ENCODE results near the gene ARPC5L. TPM values are rescaled to one million over a fixed set of nuclear protein-coding genes. Genes with fewer than 3 reads are reported as not detected.

ARPC5L gene
- total and polyA plus RNA-seq, 2 of the 13 experiments (the other 11 are each of a cell fraction or from before 2014, with no cell fraction given) = 29.9 to 33.8 TPM

GRCh38 chr9:124868511-124869465 lies 6.9 kb downstream of the ARPC5L start (continued):
- TF ChIP-seq ZNF564 (CRISPR knock-in tag; IDR thresholded peaks at IDR 0.05) = no peak
- 0 out of 2 replicates have a peak, but pooled peaks have one; percentile 15 for TF ChIP-seq ZNF205 (CRISPR knock-in tag; IDR thresholded peaks at IDR 0.05)
- TF ChIP-seq ATF6 (CRISPR knock-in tag; conservative IDR thresholded peaks at IDR 0.05) = no peak
- peak; percentile 42; the same call in 1 of the 2 replicates for TF ChIP-seq EED (CRISPR knock-in tag; IDR thresholded peaks at IDR 0.05)
- no peak for TF ChIP-seq KDM6A (CRISPR knock-in tag; IDR thresholded peaks at IDR 0.05; ENCODE audit: low read depth)
- TF ChIP-seq JUND (CRISPR knock-in tag; IDR thresholded peaks at IDR 0.05) = no peak
- TF ChIP-seq ZNF530 (CRISPR knock-in tag; IDR thresholded peaks at IDR 0.05; ENCODE audit: low read depth) = no peak
- TF ChIP-seq, protein P1, sequence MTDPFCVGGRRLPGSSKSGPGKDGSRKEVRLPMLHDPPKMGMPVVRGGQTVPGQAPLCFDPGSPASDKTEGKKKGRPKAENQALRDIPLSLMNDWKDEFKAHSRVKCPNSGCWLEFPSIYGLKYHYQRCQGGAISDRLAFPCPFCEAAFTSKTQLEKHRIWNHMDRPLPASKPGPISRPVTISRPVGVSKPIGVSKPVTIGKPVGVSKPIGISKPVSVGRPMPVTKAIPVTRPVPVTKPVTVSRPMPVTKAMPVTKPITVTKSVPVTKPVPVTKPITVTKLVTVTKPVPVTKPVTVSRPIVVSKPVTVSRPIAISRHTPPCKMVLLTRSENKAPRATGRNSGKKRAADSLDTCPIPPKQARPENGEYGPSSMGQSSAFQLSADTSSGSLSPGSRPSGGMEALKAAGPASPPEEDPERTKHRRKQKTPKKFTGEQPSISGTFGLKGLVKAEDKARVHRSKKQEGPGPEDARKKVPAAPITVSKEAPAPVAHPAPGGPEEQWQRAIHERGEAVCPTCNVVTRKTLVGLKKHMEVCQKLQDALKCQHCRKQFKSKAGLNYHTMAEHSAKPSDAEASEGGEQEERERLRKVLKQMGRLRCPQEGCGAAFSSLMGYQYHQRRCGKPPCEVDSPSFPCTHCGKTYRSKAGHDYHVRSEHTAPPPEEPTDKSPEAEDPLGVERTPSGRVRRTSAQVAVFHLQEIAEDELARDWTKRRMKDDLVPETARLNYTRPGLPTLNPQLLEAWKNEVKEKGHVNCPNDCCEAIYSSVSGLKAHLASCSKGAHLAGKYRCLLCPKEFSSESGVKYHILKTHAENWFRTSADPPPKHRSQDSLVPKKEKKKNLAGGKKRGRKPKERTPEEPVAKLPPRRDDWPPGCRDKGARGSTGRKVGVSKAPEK (CRISPR knock-in tag; IDR thresholded peaks at IDR 0.05; ENCODE audit: borderline replicate concordance) = no peak
- 0 out of 2 replicates have a peak, but pooled peaks have one; percentile 44 for TF ChIP-seq RXRA (CRISPR knock-in tag; IDR thresholded peaks at IDR 0.05)
- 0 out of 2 replicates have a peak, but pooled peaks have one; percentile 32 for TF ChIP-seq NCOA2 (CRISPR knock-in tag; IDR thresholded peaks at IDR 0.05)
- no peak for TF ChIP-seq TOPORS (CRISPR knock-in tag; IDR thresholded peaks at IDR 0.05)
- TF ChIP-seq ZIK1 (CRISPR knock-in tag; IDR thresholded peaks at IDR 0.05; ENCODE audit: borderline replicate concordance, low read depth) = no peak
- TF ChIP-seq PHF5A (CRISPR knock-in tag; IDR thresholded peaks at IDR 0.05; ENCODE audit: low read depth, unreplicated experiment) = no peak
- TF ChIP-seq ZFP36 (IDR thresholded peaks at IDR 0.05; ENCODE audit: borderline replicate concordance, low read depth, low read length, partially characterized antibody) = no peak
- peak; percentile 11; the same call in 1 of the 2 replicates for TF ChIP-seq BORCS8-MEF2B (CRISPR knock-in tag; IDR thresholded peaks at IDR 0.05)
- no peak; the same call in 1 of the 2 replicates for TF ChIP-seq XBP1 (CRISPR knock-in tag; IDR thresholded peaks at IDR 0.05)
- no peak for TF ChIP-seq RBM22 (optimal IDR thresholded peaks at IDR 0.05; ENCODE audit: low read length)
- no peak for TF ChIP-seq ZNF879 (CRISPR knock-in tag; IDR thresholded peaks at IDR 0.05)
- TF ChIP-seq ZNF256 (CRISPR knock-in tag; conservative IDR thresholded peaks at IDR 0.05) = no peak; the same call in 1 of the 2 replicates
- TF ChIP-seq ZNF546 (CRISPR knock-in tag; conservative IDR thresholded peaks at IDR 0.05) = no peak; the same call in 1 of the 2 replicates
- TF ChIP-seq ETV6 (CRISPR knock-in tag; conservative IDR thresholded peaks at IDR 0.05) = peak; percentile 4; the same call in 1 of the 2 replicates
- peak; percentile 52 to 77; a peak in 3 of 4 replicates for TF ChIP-seq HMGXB4 (CRISPR knock-in tag; IDR thresholded peaks at IDR 0.05; ENCODE audit: borderline replicate concordance in 1 of 2, low read depth in 1 of 2)
- no peak for TF ChIP-seq SMAD1 (CRISPR knock-in tag; IDR thresholded peaks at IDR 0.05; ENCODE audit: borderline replicate concordance, low read depth)
